A204.1 (cell line): Measurements from ENCODE around the gene SP100.
"Not testable (repeated sequence)": the region's sequence is repeated elsewhere in the genome, so short reads cannot be mapped to it uniquely, and the experiment has no call there.

Experiments
- FAIRE-seq: peaks from 2 replicates; lab custom pipeline; 2012; peaks lifted over from hg19 to GRCh38; lab: Jason Lieb, UNC

Gene SP100

GRCh38 chr2:230419181-230419580 is 3.2 kb downstream of the SP100 start:
- FAIRE-seq: no peak

DNA sequence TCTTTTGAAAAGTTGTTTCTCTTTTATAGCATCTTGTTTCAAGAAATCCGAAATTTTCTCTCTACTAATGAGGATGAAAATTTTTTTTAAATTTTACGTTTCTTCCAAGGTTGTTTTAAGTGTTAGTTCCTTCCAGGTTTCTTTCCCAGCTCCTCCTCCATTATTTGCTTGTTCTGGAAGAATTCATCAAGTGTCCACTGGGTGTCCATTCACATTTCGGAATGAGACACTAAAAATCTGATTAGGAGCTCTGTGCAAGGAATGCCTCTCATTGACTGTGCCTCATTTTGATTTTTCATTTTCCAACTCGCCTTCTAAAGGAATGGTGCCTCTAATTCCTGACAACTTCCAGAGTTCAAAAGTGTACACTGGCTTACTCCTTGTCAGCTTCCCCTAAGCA is 6.1 kb downstream of the SP100 start:
- no peak for FAIRE-seq

GRCh38 chr2:230423851-230424458 is 8.0 kb downstream of the SP100 start:
- FAIRE-seq: no peak

DNA sequence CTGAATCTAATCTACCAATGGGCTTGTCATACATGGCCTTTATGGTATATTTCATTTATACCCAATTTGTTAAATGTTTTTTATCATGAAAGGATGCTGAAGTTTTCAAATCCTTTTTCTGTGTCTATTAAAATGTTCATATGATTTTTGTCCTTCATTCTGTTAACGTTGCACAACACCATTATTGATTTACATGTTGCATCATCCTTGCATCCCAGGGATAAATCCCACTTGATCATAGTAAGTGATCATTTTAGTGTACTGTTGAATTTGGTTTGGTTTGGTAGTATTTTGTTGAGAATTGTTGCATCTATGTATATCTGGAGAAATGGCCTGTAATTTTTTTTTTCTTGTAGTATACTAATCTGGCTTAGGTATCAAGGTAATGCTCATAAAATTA is 9.4 kb downstream of the SP100 start:
- no peak for FAIRE-seq

- no peak for FAIRE-seq
Observed at GRCh38 chr2:230429513-230429912, 13.5 kb downstream of the SP100 start.

GRCh38 chr2:230430957-230431910 is 15.2 kb downstream of the SP100 start:
- FAIRE-seq: no peak

- no peak for FAIRE-seq
Observed at GRCh38 chr2:230434677-230435324, 18.8 kb downstream of the SP100 start.

- peak; percentile 72 for FAIRE-seq
Observed at GRCh38 chr2:230435431-230435830, 19.4 kb downstream of the SP100 start.

GRCh38 chr2:230439121-230439520 is 23.1 kb downstream of the SP100 start:
- not testable (repeated sequence) for FAIRE-seq

DNA sequence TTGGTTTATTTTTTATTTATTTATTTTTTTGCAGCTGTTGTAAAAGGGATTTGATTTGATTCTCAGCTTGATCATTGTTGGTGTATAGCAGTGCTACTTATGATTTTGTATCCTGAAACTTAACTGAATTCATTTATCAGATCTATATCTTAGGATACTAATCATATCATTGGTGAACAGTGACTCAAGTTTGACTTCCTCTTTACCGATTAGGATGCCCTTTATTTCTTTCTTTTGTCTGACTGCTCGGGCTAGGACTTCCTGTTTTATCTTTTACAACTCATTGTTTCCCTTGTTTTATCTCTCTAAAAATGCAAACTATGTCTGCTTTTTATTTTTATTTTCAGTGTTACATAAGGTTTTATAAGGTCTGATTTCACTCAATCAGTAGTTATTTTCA is 23.6 kb downstream of the SP100 start:
- no peak for FAIRE-seq

DNA sequence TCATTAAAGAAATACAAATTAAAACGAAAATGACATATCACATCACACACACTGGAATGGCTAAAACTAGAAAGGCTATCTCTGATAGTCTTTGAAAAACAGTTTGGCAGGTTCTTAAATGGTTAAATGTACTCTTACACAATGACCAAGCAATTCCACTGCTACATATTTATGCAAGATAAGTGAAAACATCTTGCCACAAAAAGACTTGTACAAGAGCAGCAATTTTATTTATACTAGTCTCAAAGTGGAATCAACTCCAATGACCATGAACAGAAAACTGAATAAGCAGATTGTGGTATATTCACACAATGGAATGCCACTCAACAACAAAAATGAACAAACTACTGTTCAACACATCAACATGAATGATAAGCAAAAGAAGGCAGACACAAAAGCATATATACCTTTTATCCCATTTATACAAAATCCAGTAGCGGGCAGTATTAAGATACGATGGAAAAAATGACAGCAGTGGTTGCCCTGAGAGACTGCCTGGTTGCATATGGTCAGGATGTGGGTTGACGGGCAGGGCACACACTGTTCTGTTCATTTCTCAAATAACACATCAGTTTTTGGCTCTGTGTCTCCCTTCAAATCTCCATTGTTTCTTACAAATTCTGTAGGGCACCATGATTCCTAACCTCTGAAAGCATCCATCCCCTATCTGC is 25.4 kb downstream of the SP100 start:
- no peak for FAIRE-seq

DNA sequence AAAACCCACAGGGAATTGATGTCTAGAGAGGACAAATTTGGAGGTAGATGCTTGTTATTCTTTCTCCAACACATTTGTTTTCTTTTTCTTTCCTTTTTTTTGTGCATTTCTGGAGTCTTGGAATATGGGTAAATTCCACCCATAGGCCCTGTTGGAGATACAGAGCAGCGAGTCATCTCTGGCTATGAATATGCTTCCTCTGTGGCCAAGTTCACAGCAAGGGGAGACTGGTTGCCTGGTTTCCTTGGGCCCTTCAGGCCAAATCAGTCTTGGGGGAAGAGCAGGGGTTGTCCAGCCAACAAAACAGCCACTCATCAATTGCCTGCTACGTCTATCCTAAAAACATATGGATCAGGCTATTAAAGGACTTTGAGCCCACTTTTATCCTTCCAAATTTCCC is 27.5 kb downstream of the SP100 start:
- no peak for FAIRE-seq

DNA sequence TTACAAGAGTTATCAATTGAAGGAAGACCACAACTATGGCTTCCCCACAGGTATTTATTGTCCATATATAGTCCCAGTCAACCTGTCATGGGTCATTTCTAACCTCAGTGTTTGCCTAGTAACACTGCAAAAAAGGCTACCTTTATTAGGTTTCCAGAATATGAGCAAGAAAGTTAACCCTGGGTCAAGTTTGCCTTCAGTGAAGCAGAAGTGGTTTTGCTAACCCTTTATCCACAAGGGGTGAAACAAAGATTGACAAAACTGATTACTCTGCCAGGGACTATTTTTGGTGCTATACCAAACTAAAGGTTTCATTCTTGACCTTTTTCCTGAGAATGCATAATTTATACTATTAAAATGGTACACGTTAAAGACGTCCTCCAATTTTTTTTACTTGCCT is 28.8 kb downstream of the SP100 start:
- FAIRE-seq: no peak

- FAIRE-seq: no peak
Observed at GRCh38 chr2:230447036-230447435, 31.0 kb downstream of the SP100 start.

GRCh38 chr2:230447455-230448451 is 31.8 kb downstream of the SP100 start:
- no peak for FAIRE-seq

DNA sequence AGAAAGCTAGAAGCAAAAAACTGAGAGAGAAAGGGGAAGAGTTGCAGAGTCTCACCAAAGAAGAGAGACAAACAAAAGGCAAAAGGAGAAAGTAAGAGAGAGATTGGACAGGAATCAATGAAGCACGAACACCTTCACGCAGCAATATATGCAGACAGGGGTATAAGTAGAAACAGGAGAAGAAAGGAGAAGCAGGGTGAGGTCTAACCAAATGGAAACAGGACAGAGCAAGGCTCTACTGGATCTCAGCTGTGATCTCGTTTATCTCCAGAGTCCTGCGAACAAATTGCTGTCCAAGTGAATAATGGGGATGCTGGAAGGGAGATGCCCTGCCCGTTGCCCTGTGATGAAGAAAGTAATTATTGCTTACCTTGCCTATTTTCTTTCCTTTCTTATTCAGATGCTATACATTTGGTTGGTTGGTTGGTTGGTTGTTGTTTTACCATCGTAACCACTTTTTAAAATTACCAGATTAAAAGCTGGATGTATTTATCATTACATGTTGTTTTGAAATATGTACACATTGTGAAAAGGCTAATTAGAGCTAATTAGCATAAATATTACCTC is 34.0 kb downstream of the SP100 start:
- FAIRE-seq: no peak

- no peak for FAIRE-seq
Observed at GRCh38 chr2:230453006-230453405, 37.0 kb downstream of the SP100 start.

DNA sequence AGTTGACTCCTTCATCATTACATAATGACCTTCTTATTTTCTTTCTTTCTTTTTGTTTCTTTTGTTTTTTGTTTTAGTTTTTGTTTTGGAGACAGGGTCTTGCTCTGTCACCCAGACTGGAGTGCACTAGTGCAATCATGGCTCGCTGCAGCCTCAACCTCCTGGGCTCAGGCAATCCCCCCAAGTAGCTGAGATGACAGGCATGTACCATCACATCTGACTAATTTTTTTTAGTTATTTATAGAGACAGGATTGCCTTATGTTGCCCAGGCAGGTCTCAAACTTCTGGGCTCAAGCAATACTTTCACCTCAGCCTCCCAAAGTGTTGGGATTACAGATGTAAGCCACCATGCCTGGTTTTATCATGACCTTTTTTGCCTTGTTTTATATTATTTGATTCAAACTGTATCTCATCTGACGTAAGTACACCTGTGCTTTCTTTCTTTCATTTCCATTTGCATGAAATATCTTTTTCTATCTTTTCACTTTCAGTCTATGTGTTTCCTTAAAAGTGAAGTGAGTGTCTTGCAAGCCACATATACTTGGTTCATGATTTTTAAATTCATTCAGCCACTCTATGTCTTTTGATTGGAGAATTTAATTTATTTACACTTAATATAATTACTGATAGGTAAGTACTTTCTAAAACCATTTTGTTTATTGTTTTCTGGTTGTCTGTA is 39.1 kb downstream of the SP100 start:
- FAIRE-seq: no peak

GRCh38 chr2:230457073-230457768 is 41.2 kb downstream of the SP100 start:
- no peak for FAIRE-seq

DNA sequence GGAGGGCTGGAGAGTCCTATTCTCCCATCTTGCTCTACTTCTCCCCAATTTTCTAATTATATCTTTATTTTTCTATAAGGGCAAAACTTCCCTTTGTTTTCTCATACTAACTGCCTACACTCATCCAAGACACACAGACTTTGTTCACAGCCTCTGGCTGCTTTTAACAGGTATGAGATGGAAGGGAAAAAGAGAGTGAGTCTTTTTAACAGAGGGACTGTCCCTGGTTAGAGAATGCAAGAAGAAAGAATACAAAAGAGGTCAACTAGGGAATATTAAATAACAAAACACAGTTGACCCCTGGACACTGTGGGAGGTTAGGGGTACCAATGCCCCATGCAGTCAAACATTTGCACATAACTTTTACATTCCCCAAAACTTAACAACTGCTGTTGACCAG is 41.8 kb downstream of the SP100 start:
- FAIRE-seq: no peak
